ENCODE results near the gene MCOLN3.

MCOLN3 gene

GRCh38 chr1:84985365-84985764 is 62.9 kb downstream of the MCOLN3 start:
- H3K4me3 ChIP-seq (ENCODE audit: low read depth, low read length), result no peak overlapping the region
- no peak for DNase-seq (ENCODE audit: low read depth, low spot score)
- in situ Hi-C loops (cut with HindIII; ENCODE audit: low sequenced_read_pairs), result no loop called here
- no peak for TF ChIP-seq CTCF (IDR thresholded peaks at IDR 0.05; ENCODE audit: low read depth, low read length)

- in situ Hi-C loops (cut with HindIII; ENCODE audit: low sequenced_read_pairs), result no loop called here
- TF ChIP-seq CTCF (IDR thresholded peaks at IDR 0.05; ENCODE audit: low read depth, low read length), result no peak
- no peak for DNase-seq (ENCODE audit: low read depth, low spot score)
- H3K4me3 ChIP-seq (ENCODE audit: low read depth, low read length), result no peak overlapping the region
Observed at GRCh38 chr1:84982395-84982794, 65.9 kb downstream of the MCOLN3 start.

- H3K4me3 ChIP-seq (ENCODE audit: low read depth, low read length), result no peak overlapping the region
- in situ Hi-C loops (cut with HindIII; ENCODE audit: low sequenced_read_pairs), result no loop called here
- DNase-seq (ENCODE audit: low read depth, low spot score), result no peak
- no peak for TF ChIP-seq CTCF (IDR thresholded peaks at IDR 0.05; ENCODE audit: low read depth, low read length)
Observed at GRCh38 chr1:84975035-84975434, 73.3 kb downstream of the MCOLN3 start.

GRCh38 chr1:84973498-84974334 is 74.6 kb downstream of the MCOLN3 start:
- no peak overlapping the region for H3K4me3 ChIP-seq (ENCODE audit: low read depth, low read length)
- TF ChIP-seq CTCF (IDR thresholded peaks at IDR 0.05; ENCODE audit: low read depth, low read length), result no peak
- in situ Hi-C loops (cut with HindIII; ENCODE audit: low sequenced_read_pairs), result no loop called here
- DNase-seq (ENCODE audit: low read depth, low spot score), result no peak

GRCh38 chr1:84972377-84972987 is 75.8 kb downstream of the MCOLN3 start:
- TF ChIP-seq CTCF (IDR thresholded peaks at IDR 0.05; ENCODE audit: low read depth, low read length), result no peak
- DNase-seq (ENCODE audit: low read depth, low spot score), result no peak
- in situ Hi-C loops (cut with HindIII; ENCODE audit: low sequenced_read_pairs), result no loop called here
- no peak overlapping the region for H3K4me3 ChIP-seq (ENCODE audit: low read depth, low read length)

GRCh38 chr1:84971957-84972356 is 76.3 kb downstream of the MCOLN3 start:
- H3K4me3 ChIP-seq (ENCODE audit: low read depth, low read length), result no peak overlapping the region
- TF ChIP-seq CTCF (IDR thresholded peaks at IDR 0.05; ENCODE audit: low read depth, low read length), result no peak
- DNase-seq (ENCODE audit: low read depth, low spot score), result no peak
- in situ Hi-C loops (cut with HindIII; ENCODE audit: low sequenced_read_pairs), result no loop called here

All from astrocyte of the spinal cord (primary cell).